SK-N-SH treated with all-trans-retinoic acid at 6 μM for 48 hours (cell line): ENCODE data around the gene TMEM131L.

ENCODE experiments used
- ARNTL ChIP-seq: fragments of 450-650 bp; formaldehyde crosslinking; IDR thresholded peaks from 2 replicates; pipeline ENCODE4 v1.5.0; 2020; ENCODE audit warnings: low read depth, mild to moderate bottlenecking, moderate library complexity, borderline replicate concordance
- CREB5 ChIP-seq: fragments of 250-450 bp; sonication (Bioruptor Pico); IDR thresholded peaks from 2 replicates; pipeline ENCODE4 v1.5.1; 2020; ENCODE audit warnings: low read depth, mild to moderate bottlenecking, moderate library complexity
- CSDC2 ChIP-seq: fragments of 250-450 bp; sonication (Bioruptor Pico); IDR thresholded peaks from 2 replicates; pipeline ENCODE4 v1.5.0; 2020; ENCODE audit warnings: mild to moderate bottlenecking, moderate library complexity
- ISL1 ChIP-seq: fragments of 250-450 bp; sonication (Bioruptor Pico); IDR thresholded peaks from 2 replicates; pipeline ENCODE4 v2.1.2; 2022; ENCODE audit warnings: mild to moderate bottlenecking, moderate library complexity
- PATZ1 ChIP-seq: fragments of 250-450 bp; sonication (Bioruptor Pico); IDR thresholded peaks from 2 replicates; pipeline ENCODE4 v1.8.0; 2020; ENCODE audit warnings: mild to moderate bottlenecking, moderate library complexity, borderline replicate concordance
- RARB ChIP-seq: fragments of 250-450 bp; sonication (Bioruptor Pico); IDR thresholded peaks from 2 replicates; pipeline ENCODE4 v1.8.0; 2021; ENCODE audit warnings: mild to moderate bottlenecking, moderate library complexity
- TCF4 ChIP-seq: fragments of 250-450 bp; sonication (Bioruptor Pico); IDR thresholded peaks from 2 replicates; pipeline ENCODE4 v1.8.0; 2021; ENCODE audit warnings: mild to moderate bottlenecking, moderate library complexity, borderline replicate concordance
- TOX ChIP-seq: fragments of 250-450 bp; sonication (Bioruptor Pico); IDR thresholded peaks from 2 replicates; pipeline ENCODE4 v1.8.0; 2021; ENCODE audit warnings: mild to moderate bottlenecking, moderate library complexity, borderline replicate concordance
- TSHZ2 ChIP-seq: fragments of 250-450 bp; sonication (Bioruptor Pico); IDR thresholded peaks from 2 replicates; pipeline ENCODE4 v1.5.0; 2020; ENCODE audit warnings: mild to moderate bottlenecking, moderate library complexity
- ZFP3 ChIP-seq: fragments of 250-450 bp; sonication (Bioruptor Pico); IDR thresholded peaks from 2 replicates; pipeline ENCODE4 v1.5.0; 2020; ENCODE audit warnings: mild to moderate bottlenecking, moderate library complexity
- ZFP30 ChIP-seq: fragments of 450-650 bp; formaldehyde crosslinking; IDR thresholded peaks from 2 replicates; pipeline ENCODE4 v1.5.0; 2022; ENCODE audit warnings: mild to moderate bottlenecking, moderate library complexity
- ZNF565 ChIP-seq: fragments of 450-650 bp; formaldehyde crosslinking; conservative IDR thresholded peaks from 2 replicates; pipeline ENCODE4 v1.5.0; 2020; ENCODE audit warnings: low read depth, mild to moderate bottlenecking, moderate library complexity
- ZNF8 ChIP-seq: fragments of 450-650 bp; formaldehyde crosslinking; IDR thresholded peaks from 2 replicates; pipeline ENCODE4 v1.5.0; 2020; ENCODE audit warnings: mild to moderate bottlenecking, moderate library complexity

GRCh38 chr4:153433754-153434105, 32.4 kb upstream of the TMEM131L start:
- TF ChIP-seq CREB5 (no peak), ZFP3 (CRISPR knock-in tag) (no peak), ZNF565 (CRISPR knock-in tag) (no peak), ZFP30 (CRISPR knock-in tag) (no peak), TCF4 (CRISPR knock-in tag) (no peak), RARB (CRISPR knock-in tag) (no peak), PATZ1 (no peak), TSHZ2 (CRISPR knock-in tag) (no peak), CSDC2 (CRISPR knock-in tag) (no peak), ARNTL (CRISPR knock-in tag) (no peak), TOX (CRISPR knock-in tag) (no peak), ZNF8 (CRISPR knock-in tag) (no peak), ISL1 (CRISPR knock-in tag) (no peak)
